ENCODE results near the gene MGAT5B.

DNA sequence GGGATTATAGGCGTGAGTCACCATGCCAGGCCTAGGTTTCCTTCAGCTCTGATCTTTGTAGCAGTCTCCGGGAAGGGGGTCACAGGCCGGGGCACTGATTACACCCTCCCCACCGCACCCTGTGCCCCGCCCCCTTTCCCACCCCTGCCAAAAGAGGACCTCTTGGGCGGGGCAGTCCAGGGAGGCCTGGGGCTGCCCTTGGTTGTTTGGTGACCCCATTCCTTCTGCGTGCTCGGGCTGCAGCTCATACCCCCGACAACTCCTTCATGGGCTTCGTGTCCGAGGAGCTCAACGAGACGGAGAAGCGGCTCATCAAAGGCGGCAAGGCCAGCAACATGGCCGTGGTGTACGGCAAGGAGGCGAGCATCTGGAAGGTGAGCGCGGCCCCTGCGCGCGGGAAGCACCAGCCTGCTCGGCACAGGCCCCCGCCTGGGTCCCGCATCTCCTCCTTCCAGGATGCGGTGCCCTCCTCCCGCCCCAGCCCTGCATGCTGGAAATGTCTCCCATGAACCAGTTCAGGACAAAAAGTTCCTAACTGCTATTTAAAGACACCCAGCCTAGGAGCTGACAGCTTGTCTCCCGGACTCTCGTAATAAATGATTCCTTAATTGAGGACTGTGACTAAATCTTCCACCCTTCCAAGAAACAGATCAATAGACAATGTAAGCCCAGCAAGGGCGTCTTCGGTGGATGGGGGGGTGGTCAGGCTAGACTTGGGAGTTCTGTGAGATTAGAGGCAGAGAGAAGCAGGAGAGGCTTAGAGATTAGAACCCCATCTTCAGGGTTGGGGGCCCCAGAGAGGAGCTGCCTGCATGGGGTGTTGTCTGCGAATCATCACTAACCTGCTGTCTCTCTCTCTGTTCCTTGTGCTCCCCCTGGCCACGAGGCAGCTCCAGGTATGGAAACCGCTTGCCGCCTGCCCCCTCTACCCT lies 64.5 kb downstream of the MGAT5B start:
- TF ChIP-seq, protein P1, sequence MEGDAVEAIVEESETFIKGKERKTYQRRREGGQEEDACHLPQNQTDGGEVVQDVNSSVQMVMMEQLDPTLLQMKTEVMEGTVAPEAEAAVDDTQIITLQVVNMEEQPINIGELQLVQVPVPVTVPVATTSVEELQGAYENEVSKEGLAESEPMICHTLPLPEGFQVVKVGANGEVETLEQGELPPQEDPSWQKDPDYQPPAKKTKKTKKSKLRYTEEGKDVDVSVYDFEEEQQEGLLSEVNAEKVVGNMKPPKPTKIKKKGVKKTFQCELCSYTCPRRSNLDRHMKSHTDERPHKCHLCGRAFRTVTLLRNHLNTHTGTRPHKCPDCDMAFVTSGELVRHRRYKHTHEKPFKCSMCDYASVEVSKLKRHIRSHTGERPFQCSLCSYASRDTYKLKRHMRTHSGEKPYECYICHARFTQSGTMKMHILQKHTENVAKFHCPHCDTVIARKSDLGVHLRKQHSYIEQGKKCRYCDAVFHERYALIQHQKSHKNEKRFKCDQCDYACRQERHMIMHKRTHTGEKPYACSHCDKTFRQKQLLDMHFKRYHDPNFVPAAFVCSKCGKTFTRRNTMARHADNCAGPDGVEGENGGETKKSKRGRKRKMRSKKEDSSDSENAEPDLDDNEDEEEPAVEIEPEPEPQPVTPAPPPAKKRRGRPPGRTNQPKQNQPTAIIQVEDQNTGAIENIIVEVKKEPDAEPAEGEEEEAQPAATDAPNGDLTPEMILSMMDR (IDR thresholded peaks at IDR 0.05): no peak
- no peak for TF ChIP-seq POLR2A (IDR thresholded peaks at IDR 0.05)

Measured in body of pancreas (tissue), 4 donors.